ENCODE results near the gene RBM47. TPM values are rescaled to one million over a fixed set of nuclear protein-coding genes. Genes with fewer than 3 reads are reported as not detected.

Gene RBM47
- total RNA-seq (1 to 10 TPM; 3.4 to 8.2 (median 4.8) TPM), polyA plus RNA-seq (0.97 TPM)
- long read RNA-seq, donor 1, partial matches to known transcripts, result 1 of 5 reads
- long read RNA-seq, donor 1, other reads (novel, unspliced or antisense), result 4 of 5 reads
- long read RNA-seq, donor 2, result 0 reads
- long read RNA-seq, donor 3, full-length matches to known transcripts, result 4 of 14 reads
- long read RNA-seq, donor 3, partial matches to known transcripts, result 1 of 14 reads
- long read RNA-seq, donor 3, other reads (novel, unspliced or antisense), result 9 of 14 reads
- long read RNA-seq, donor 4, full-length matches to known transcripts, result 1 of 2 reads
- long read RNA-seq, donor 4, partial matches to known transcripts, result 0 of 2 reads
- long read RNA-seq, donor 4, other reads (novel, unspliced or antisense), result 1 of 2 reads

DNA sequence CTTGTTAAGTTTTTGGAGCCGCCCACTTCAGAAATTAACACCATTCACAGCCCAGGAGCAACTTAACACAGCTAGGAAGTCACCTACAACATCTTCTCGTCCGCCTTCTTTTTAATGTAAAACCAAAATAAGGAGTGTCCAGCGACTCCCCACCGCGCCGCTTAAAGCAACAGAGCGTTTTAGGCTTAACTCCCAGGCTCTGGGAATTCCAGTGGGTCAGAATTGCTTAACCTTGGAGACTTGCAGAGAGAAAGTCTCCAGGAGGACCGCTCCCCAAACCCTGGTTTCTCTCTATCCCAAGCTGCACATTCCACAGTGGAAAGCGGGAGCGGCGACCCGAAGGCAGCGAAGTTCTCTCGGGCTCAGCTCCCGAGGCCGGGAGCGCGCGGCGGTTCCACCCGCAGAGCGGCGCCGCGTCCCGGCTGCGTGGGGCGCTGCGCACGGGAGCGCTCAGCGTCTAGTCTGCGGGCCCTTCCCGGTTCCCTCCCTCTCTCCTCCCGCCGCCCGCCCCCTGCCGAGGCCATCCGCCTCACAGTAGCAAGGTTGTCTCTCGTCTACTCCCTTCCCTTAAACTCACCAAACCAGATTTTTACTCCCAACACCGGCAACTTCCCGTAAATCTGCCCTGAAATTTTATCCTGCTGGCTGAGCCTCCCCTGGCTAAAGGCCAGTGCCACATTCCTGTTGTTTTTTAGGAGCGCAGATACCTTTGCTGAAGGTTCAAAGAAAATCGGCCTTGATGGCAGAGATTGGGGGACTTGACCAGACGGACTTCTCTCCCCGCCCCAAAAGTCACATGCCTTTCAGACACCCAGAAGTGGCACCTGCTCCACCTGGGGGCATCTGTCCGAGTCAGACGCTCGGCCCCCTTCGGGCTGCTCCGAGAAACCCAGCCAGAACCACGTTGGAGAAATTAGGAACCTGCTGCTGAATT lies at the start of gene RBM47:
TSS of gene RBM47 (minus strand) at position 464 of the 934 bp plus-strand sequence. CDS start 190,971 bp downstream, outside the sequence.
- Histone ChIP-seq H3K9me3 (ENCODE audit: control insufficient read depth, low read length) (no peaks in the 10 kb centered on the region), H3K4me1 (ENCODE audit: control insufficient read depth, insufficient read depth, low read length) (no peaks in the 10 kb centered on the region), H3K27ac (ENCODE audit: low read length) (peak within 1 kb of the TSS; percentile 4), H3K27me3 (ENCODE audit: control insufficient read depth, insufficient read depth) (no peaks in the 10 kb centered on the region), H3K4me3 (ENCODE audit: low read length) (peak within 1 kb of the TSS; percentile 46)
- DNase-seq (peak; percentile 63 to 86 (median 85)), ATAC-seq (peak; percentile 92 to 96)
- 2% methylated on average over 53 of the region's 53 CpGs for WGBS
- intact Hi-C loops (cut with DNase I), result no loop called here

DNA sequence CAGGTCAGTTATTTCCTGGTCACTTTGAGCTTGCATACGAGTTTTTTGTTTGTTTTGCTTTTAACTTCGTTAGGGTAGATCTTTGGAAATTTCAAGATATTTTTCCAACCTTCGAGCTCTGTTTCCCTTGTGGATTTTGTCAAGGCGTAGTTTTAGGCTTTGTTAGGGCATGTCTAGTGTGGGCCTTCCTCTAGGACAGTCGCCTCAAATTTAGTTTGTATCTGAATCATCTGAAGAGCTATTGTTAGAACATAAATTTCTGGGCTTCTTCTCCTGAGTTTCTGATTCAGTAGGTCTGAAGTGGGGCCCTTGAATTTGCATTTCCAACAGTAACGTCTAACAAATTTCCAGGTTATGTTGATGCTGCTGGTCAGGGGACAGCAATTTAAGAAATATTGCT lies 48.8 kb upstream of the RBM47 start:
- 81% methylated on average over 6 of the region's 6 CpGs for WGBS
- intact Hi-C loops (cut with DNase I), result no loop called here

GRCh38 chr4:40675166-40675565 lies 45.5 kb upstream of the RBM47 start:
- H3K9me3 ChIP-seq (ENCODE audit: control insufficient read depth, low read length), result no peaks in the 10 kb centered on the region
- no peak overlapping the region for H3K4me3 ChIP-seq (ENCODE audit: low read length)
- H3K27me3 ChIP-seq (ENCODE audit: control insufficient read depth, insufficient read depth), result no peaks in the 10 kb centered on the region
- WGBS, result 86% methylated on average over 6 of the region's 6 CpGs
- intact Hi-C loops (cut with DNase I), result no loop called here
- ATAC-seq, result no peak
- no peak for DNase-seq
- H3K27ac ChIP-seq (ENCODE audit: low read length), result no peak overlapping the region
- no peaks in the 10 kb centered on the region for H3K4me1 ChIP-seq (ENCODE audit: control insufficient read depth, insufficient read depth, low read length)

More for the DNA sequence above, 48.8 kb upstream of the RBM47 start:
- Histone ChIP-seq H3K4me1 (ENCODE audit: control insufficient read depth, insufficient read depth, low read length) (no peaks in the 10 kb centered on the region), H3K9me3 (ENCODE audit: control insufficient read depth, low read length) (no peaks in the 10 kb centered on the region), H3K4me3 (ENCODE audit: low read length) (no peak overlapping the region), H3K27me3 (ENCODE audit: control insufficient read depth, insufficient read depth) (no peaks in the 10 kb centered on the region), H3K27ac (ENCODE audit: low read length) (no peak overlapping the region)
- DNase-seq (no peak), ATAC-seq (no peak)

GRCh38 chr4:40672528-40673522 lies 43.2 kb upstream of the RBM47 start:
- intact Hi-C loops (cut with DNase I), result no loop called here

DNA sequence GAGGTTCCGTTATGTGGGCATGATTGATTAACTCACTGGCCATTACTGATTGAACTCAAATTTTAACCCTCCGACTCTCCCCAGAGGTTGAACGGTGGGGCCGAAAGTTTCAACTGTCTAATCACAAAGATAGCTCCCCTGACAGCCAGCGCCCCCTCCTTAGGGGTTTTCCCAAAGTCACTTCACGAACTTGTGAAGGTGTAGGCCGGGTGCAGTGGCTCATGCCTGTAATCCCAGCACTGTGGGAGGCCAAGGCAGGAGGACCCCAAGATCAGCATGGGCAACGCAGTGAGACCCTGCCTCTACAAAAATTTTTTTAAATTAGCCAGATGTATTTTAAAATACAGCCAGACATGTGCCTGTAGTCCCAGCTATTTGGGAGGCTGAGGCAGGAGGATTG lies 39.8 kb upstream of the RBM47 start:
- intact Hi-C loops (cut with DNase I), result no loop called here
- DNase-seq (no peak), ATAC-seq (no peak)
- Histone ChIP-seq H3K4me3 (ENCODE audit: low read length) (no peak overlapping the region), H3K9me3 (ENCODE audit: control insufficient read depth, low read length) (no peaks in the 10 kb centered on the region), H3K4me1 (ENCODE audit: control insufficient read depth, insufficient read depth, low read length) (no peaks in the 10 kb centered on the region), H3K27me3 (ENCODE audit: control insufficient read depth, insufficient read depth) (no peaks in the 10 kb centered on the region), H3K27ac (ENCODE audit: low read length) (no peak overlapping the region)
- WGBS, result 89% methylated on average over 8 of the region's 8 CpGs

More at GRCh38 chr4:40672528-40673522, 43.2 kb upstream of the RBM47 start:
- ATAC-seq (peak; percentile 76 to 94), DNase-seq (peak in 1 of 3 donors; percentile 20)
- H3K27ac ChIP-seq (ENCODE audit: low read length), result no peak overlapping the region
- H3K4me3 ChIP-seq (ENCODE audit: low read length), result no peak overlapping the region
- H3K4me1 ChIP-seq (ENCODE audit: control insufficient read depth, insufficient read depth, low read length), result no peaks in the 10 kb centered on the region
- no peaks in the 10 kb centered on the region for H3K27me3 ChIP-seq (ENCODE audit: control insufficient read depth, insufficient read depth)
- 54% methylated on average over 15 of the region's 15 CpGs for WGBS
- no peaks in the 10 kb centered on the region for H3K9me3 ChIP-seq (ENCODE audit: control insufficient read depth, low read length)

DNA sequence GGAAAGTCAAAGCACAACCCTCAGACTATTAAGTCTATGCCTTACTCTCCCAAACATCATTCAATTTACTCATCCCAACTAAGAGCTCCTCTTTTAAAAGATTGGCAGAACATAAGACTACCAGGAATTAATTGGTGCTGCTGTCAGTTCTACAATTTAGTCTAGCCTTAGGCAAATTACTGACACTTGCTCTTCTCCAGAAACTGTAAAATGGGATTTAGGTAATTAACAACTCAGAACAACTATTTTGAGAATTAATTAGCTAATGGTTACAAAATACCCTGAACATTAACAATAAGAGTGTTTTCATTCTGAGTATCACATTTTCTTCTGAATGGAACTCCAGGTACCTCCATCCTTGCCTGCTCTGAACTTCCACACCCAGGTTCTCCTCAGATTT lies 36.2 kb upstream of the RBM47 start:
- Histone ChIP-seq H3K27me3 (ENCODE audit: control insufficient read depth, insufficient read depth) (no peaks in the 10 kb centered on the region), H3K27ac (ENCODE audit: low read length) (no peak overlapping the region), H3K4me3 (ENCODE audit: low read length) (no peak overlapping the region), H3K4me1 (ENCODE audit: control insufficient read depth, insufficient read depth, low read length) (no peaks in the 10 kb centered on the region), H3K9me3 (ENCODE audit: control insufficient read depth, low read length) (no peaks in the 10 kb centered on the region)
- ATAC-seq, result no peak
- no peak for DNase-seq
- intact Hi-C loops (cut with DNase I), result no loop called here

DNA sequence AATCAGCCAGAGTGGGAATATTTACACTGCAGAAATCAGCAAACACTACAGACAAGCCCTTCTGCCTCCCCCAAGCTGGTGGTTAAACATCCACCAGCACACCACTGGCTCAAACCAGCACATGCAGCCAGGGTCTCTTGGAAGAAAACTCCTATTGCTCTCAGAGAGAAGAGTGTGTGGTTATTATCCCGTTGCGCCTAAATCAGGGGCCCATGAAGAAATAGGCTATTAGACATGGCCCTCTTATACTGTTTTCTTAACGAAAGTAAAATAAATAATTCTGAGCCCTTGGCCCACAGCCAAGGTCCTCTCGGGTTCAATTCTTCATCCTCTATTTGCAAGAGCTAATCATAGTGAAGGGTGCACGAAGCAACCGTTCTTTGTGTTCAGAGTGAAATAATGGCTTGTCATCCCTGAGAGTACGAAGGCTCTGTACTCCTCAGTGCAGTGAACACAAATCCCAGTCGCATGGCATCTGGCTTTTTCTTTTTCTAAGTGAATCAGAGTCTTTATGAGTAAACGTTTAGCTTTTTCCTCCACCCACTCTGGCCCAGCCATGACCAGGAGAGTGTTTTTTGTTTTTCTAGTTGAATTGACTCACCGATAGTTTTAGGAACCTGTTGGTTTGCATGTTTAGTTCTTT lies 33.4 kb upstream of the RBM47 start:
- Histone ChIP-seq H3K27ac (ENCODE audit: low read length) (no peak overlapping the region), H3K9me3 (ENCODE audit: control insufficient read depth, low read length) (no peaks in the 10 kb centered on the region), H3K4me1 (ENCODE audit: control insufficient read depth, insufficient read depth, low read length) (no peaks in the 10 kb centered on the region), H3K27me3 (ENCODE audit: control insufficient read depth, insufficient read depth) (no peaks in the 10 kb centered on the region), H3K4me3 (ENCODE audit: low read length) (no peak overlapping the region)
- ATAC-seq (no peak), DNase-seq (no peak)
- WGBS, result 50% methylated on average over 10 of the region's 10 CpGs
- intact Hi-C loops (cut with DNase I), result no loop called here

- Histone ChIP-seq H3K4me3 (ENCODE audit: low read length) (no peak overlapping the region), H3K27me3 (ENCODE audit: control insufficient read depth, insufficient read depth) (no peaks in the 10 kb centered on the region), H3K4me1 (ENCODE audit: control insufficient read depth, insufficient read depth, low read length) (no peaks in the 10 kb centered on the region), H3K27ac (ENCODE audit: low read length) (no peak overlapping the region), H3K9me3 (ENCODE audit: control insufficient read depth, low read length) (no peaks in the 10 kb centered on the region)
- DNase-seq, result no peak
- intact Hi-C loops (cut with DNase I), result no loop called here
- ATAC-seq, result no peak
- 82% methylated on average over 4 of the region's 4 CpGs for WGBS
Measured at GRCh38 chr4:40661803-40662202, 32.1 kb upstream of the RBM47 start.

DNA sequence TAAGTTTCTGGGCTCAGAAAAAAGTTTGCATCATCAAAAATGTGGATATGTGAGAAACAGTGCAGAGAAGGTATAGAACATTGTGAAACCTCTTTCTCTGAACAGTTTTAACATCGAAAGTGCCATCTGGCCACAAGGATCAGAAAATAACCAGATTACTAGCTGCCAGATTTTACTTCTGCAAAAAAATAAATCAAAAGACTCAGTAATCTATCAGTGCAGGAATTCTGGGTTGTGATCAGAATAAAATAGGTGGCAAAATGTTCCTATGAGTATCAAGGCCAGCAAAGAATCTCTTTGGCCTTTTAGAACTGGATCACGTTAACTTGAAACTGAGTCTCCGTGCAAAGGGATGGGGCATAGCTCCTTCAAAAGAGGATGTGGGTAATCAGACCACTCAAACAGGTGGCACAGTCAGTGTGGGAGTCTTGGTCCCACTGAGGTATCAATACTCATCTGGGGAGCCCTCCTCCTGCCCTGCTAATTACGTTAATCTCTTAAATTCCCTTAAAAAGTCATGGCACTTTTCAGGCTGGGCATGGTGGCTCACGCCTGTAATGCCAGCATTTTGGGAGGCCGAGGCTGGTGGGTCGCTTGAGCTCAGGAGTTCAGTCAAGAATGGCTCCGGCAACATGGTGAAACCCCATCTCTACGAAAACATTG lies 26.7 kb upstream of the RBM47 start:
- Histone ChIP-seq H3K4me3 (ENCODE audit: low read length) (no peak overlapping the region), H3K27ac (ENCODE audit: low read length) (no peak overlapping the region), H3K4me1 (ENCODE audit: control insufficient read depth, insufficient read depth, low read length) (no peaks in the 10 kb centered on the region), H3K9me3 (ENCODE audit: control insufficient read depth, low read length) (no peaks in the 10 kb centered on the region), H3K27me3 (ENCODE audit: control insufficient read depth, insufficient read depth) (no peaks in the 10 kb centered on the region)
- ATAC-seq (no peak), DNase-seq (no peak)
- 89% methylated on average over 9 of the region's 9 CpGs for WGBS
- intact Hi-C loops (cut with DNase I), result no loop called here

DNA sequence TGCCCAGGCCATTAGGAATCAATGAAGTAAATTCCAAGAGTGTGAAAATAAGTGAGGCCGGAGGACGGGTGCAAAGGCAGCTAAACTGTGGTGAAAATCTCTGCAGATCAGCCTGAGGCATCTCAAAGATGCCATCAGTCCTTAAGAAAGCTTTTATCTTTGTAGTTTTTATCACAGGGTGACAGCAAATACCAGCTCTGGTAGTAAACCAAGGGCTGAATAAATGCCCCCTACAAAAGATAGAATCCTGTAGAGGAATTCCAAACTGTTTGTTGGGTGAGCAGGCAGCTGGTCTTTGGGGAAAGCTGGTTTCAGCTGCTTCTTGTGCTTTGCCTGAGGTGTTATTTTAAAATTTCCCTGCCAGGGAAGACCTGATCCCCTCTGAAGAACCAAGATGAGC lies 21.6 kb upstream of the RBM47 start:
- Histone ChIP-seq H3K27ac (ENCODE audit: low read length) (no peak overlapping the region), H3K27me3 (ENCODE audit: control insufficient read depth, insufficient read depth) (no peaks in the 10 kb centered on the region), H3K9me3 (ENCODE audit: control insufficient read depth, low read length) (no peaks in the 10 kb centered on the region), H3K4me3 (ENCODE audit: low read length) (no peak overlapping the region), H3K4me1 (ENCODE audit: control insufficient read depth, insufficient read depth, low read length) (no peaks in the 10 kb centered on the region)
- ATAC-seq, result no peak
- WGBS, result 87% methylated on average over 2 of the region's 2 CpGs
- no peak for DNase-seq
- intact Hi-C loops (cut with DNase I), result no loop called here

All from right cardiac atrium (tissue), 5 donors.